Thyroid gland (tissue), 4 donors: Measurements from ENCODE around the gene TENM3. TPM values are rescaled to one million over a fixed set of nuclear protein-coding genes. Genes with fewer than 3 reads are reported as not detected.

ENCODE experiments used
- DNase-seq, 2 donors: peaks; one replicate each; pipeline ENCODE4 v3.0.0-alpha.2; 2019
- H3K27ac ChIP-seq, 3 donors: fragments of 200-600 bp; sonication (generic); 1 replicate in 2 of 3; 2 replicates in 1 of 3; pipeline ENCODE4 v1.5.1; 2016 to 2019; ENCODE audit warnings: mild to moderate bottlenecking in 1 of 3, moderate library complexity in 1 of 3
- H3K27me3 ChIP-seq: fragments of 200-600 bp; sonication (generic); one replicate; pipeline ENCODE4 v1.5.1; 2019
- H3K36me3 ChIP-seq, 2 donors: fragments of 200-600 bp; sonication (generic); one replicate each; pipeline ENCODE4 v1.5.1; 2016 to 2019
- H3K4me1 ChIP-seq, 2 donors: fragments of 200-600 bp; sonication (generic); one replicate each; pipeline ENCODE4 v1.5.1; 2017 to 2019
- H3K4me3 ChIP-seq, 3 donors: fragments of 200-600 bp; sonication (generic); replicated peaks in 1 of 3; 1 replicate in 2 of 3; 2 replicates in 1 of 3; pipeline ENCODE4 v1.5.1; 2016; ENCODE audit warnings: mild to moderate bottlenecking in 1 of 3
- H3K9me3 ChIP-seq: fragments of 200-600 bp; sonication (generic); one replicate; pipeline ENCODE4 v1.5.1; 2017
- POLR2A ChIP-seq, 2 donors: fragments of 450-650 bp; IDR thresholded peaks; one replicate each; pipeline ENCODE4 v1.6.1; 2017; ENCODE audit warnings: antibody characterized with exemption in 2 of 2, mild to moderate bottlenecking in 2 of 2, moderate library complexity in 1 of 2
- WGBS, 2 donors: methylation state at CpG; one replicate each; pipeline ENCODE4 v1.1.5; 2017; 5-methylcytosine and 5-hydroxymethylcytosine counted together
- intact Hi-C: fragments of 100-400 bp; cut with DNase I; formaldehyde crosslinking; loops from one replicate; pipeline ENCODE4 v1.15.1; 2023
- total RNA-seq, 4 donors: library from RNA; depleted of rRNA; stranded (reverse); fragments of >200 nt; gene quantifications; one replicate each; pipeline ENCODE4 v1.2.3, GENCODE V29; 2016
- TF ChIP-seq, protein P1 (sequence below), 6 experiments: fragments of 200-600 bp in 3 of 6; fragments of 450-650 bp in 3 of 6; sonication (generic) in 3 of 6; IDR thresholded peaks; one replicate each; pipeline ENCODE4 v1.5.1; 2016 to 2019; ENCODE audit warnings: antibody characterized with exemption in 6 of 6, mild to moderate bottlenecking in 2 of 6, inconsistent platforms in 1 of 6, moderate library complexity in 1 of 6

The TENM3 gene
- total RNA-seq, 4 donors from 2014 or later, result 41.8 to 82.2 (median 68.1) TPM

DNA sequence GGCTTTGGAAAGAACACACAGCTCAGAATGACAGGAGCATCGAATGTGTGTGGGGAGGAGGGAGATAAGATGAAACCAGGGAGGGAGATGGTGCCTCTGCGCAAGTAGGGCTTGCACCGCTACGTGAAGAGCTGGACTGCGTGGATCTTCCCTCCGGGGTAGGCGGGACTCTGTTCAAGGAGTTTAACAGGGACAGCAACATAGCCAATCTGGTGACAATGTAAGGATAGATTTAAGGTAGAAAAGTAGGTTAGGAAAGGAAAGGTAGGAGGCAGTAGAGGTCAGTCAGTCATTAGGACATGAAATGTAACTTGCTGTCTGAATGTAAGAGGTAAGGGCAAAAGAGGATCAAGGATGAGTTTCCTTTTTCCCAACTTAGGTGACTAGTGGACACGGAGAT, 521.4 kb downstream of the TENM3 start:
- no peak overlapping the region for H3K4me3 ChIP-seq
- intact Hi-C loops, result no loop called here

GRCh38 chr4:182765987-182766856, 523.0 kb downstream of the TENM3 start:
- intact Hi-C loops, result no loop called here
- 84 to 91% methylated on average over 7 of the region's 7 CpGs for WGBS, 2 donors
- DNase-seq, result no peak
- H3K4me1 ChIP-seq, result no peaks in the 10 kb centered on the region
- no peaks in the 10 kb centered on the region for H3K36me3 ChIP-seq
- no peaks in the 10 kb centered on the region for H3K27me3 ChIP-seq
- TF ChIP-seq, protein P1, sequence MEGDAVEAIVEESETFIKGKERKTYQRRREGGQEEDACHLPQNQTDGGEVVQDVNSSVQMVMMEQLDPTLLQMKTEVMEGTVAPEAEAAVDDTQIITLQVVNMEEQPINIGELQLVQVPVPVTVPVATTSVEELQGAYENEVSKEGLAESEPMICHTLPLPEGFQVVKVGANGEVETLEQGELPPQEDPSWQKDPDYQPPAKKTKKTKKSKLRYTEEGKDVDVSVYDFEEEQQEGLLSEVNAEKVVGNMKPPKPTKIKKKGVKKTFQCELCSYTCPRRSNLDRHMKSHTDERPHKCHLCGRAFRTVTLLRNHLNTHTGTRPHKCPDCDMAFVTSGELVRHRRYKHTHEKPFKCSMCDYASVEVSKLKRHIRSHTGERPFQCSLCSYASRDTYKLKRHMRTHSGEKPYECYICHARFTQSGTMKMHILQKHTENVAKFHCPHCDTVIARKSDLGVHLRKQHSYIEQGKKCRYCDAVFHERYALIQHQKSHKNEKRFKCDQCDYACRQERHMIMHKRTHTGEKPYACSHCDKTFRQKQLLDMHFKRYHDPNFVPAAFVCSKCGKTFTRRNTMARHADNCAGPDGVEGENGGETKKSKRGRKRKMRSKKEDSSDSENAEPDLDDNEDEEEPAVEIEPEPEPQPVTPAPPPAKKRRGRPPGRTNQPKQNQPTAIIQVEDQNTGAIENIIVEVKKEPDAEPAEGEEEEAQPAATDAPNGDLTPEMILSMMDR (IDR thresholded peaks at IDR 0.05), result no peak
- TF ChIP-seq POLR2A (IDR thresholded peaks at IDR 0.05), result no peak
- no peak overlapping the region for H3K4me3 ChIP-seq
- no peak overlapping the region for H3K27ac ChIP-seq
- H3K9me3 ChIP-seq, result no peaks in the 10 kb centered on the region

More for the DNA sequence above, 521.4 kb downstream of the TENM3 start:
- Histone ChIP-seq H3K27ac (no peak overlapping the region), H3K4me1 (no peaks in the 10 kb centered on the region), H3K27me3 (no peaks in the 10 kb centered on the region), H3K36me3 (no peaks in the 10 kb centered on the region), H3K9me3 (no peaks in the 10 kb centered on the region)
- WGBS, 2 donors, result 90% methylated on average over 8 of the region's 8 CpGs
- no peak for DNase-seq
- TF ChIP-seq, protein P1 (IDR thresholded peaks at IDR 0.05), result no peak
- TF ChIP-seq POLR2A (IDR thresholded peaks at IDR 0.05), result no peak

DNA sequence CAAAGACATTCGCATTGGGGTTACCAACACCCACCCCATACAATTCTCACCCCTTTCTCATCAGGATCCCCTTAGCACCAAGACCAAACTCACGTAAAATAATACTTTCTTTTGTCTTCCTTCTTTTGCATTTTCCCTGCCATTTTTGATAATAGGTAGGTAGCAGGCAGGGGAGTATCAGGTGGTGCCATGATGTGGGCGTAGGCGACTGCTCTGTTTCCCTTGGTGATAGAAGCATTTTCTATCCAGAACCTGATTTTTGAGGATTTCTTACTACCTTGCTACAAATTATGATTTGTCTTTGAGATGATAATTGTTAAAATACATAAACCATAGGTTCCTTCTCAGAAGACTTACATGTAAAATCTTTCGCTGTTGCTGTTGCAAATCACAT, 523.7 kb downstream of the TENM3 start:
- no peak overlapping the region for H3K27ac ChIP-seq
- WGBS, 2 donors, result 98 to 99% methylated on average over 5 of the region's 5 CpGs
- no peaks in the 10 kb centered on the region for H3K36me3 ChIP-seq
- H3K4me3 ChIP-seq, result no peak overlapping the region
- intact Hi-C loops, result no loop called here
- no peaks in the 10 kb centered on the region for H3K27me3 ChIP-seq
- DNase-seq, result no peak
- no peaks in the 10 kb centered on the region for H3K9me3 ChIP-seq
- no peak for TF ChIP-seq POLR2A (IDR thresholded peaks at IDR 0.05)
- TF ChIP-seq, protein P1 (IDR thresholded peaks at IDR 0.05), result no peak
- no peaks in the 10 kb centered on the region for H3K4me1 ChIP-seq

- H3K36me3 ChIP-seq, result no peaks in the 10 kb centered on the region
- no peak for DNase-seq
- no peaks in the 10 kb centered on the region for H3K4me1 ChIP-seq
- H3K9me3 ChIP-seq, result no peaks in the 10 kb centered on the region
- no peak overlapping the region for H3K4me3 ChIP-seq
- TF ChIP-seq POLR2A (IDR thresholded peaks at IDR 0.05), result no peak
- TF ChIP-seq, protein P1 (IDR thresholded peaks at IDR 0.05), result no peak
- 76 to 84% methylated on average over 4 of the region's 4 CpGs for WGBS, 2 donors
- H3K27ac ChIP-seq, result no peak overlapping the region
- intact Hi-C loops, result no loop called here
- no peaks in the 10 kb centered on the region for H3K27me3 ChIP-seq
Measured at GRCh38 chr4:182768838-182769237, 525.6 kb downstream of the TENM3 start.

- no peak for TF ChIP-seq POLR2A (IDR thresholded peaks at IDR 0.05)
- TF ChIP-seq, protein P1 (IDR thresholded peaks at IDR 0.05), result no peak
- WGBS, 2 donors, result 89 to 96% methylated on average over 14 of the region's 14 CpGs
- no peaks in the 10 kb centered on the region for H3K27me3 ChIP-seq
- no peak for DNase-seq
- peaks cover 0 to 7% of the 10 kb centered on the region in 2 donors for H3K36me3 ChIP-seq
- H3K4me1 ChIP-seq, result no peaks in the 10 kb centered on the region
- H3K27ac ChIP-seq, result no peak overlapping the region
- H3K4me3 ChIP-seq, result no peak overlapping the region
- no peaks in the 10 kb centered on the region for H3K9me3 ChIP-seq
- intact Hi-C loops, result no loop called here
Measured at GRCh38 chr4:182770259-182770995, 527.2 kb downstream of the TENM3 start.
